Measurements from ENCODE around the gene C1GALT1. TPM values are rescaled to one million over a fixed set of nuclear protein-coding genes. Genes with fewer than 3 reads are reported as not detected.

The C1GALT1 gene
- total and polyA plus RNA-seq, 2 experiments from 2014 or later: 58.2 to 203 TPM

- Mint-ChIP-seq H3K4me1 (peaks cover 35% of the 10 kb centered on the region), H3K36me3 (ENCODE audit: low read depth) (peaks cover 42% of the 10 kb centered on the region)
These were observed 6.4 kb downstream of the C1GALT1 start for GRCh38 chr7:7188742-7189141.

More at GRCh38 chr7:7188742-7189141, 6.4 kb downstream of the C1GALT1 start:
- Histone ChIP-seq H3K4me2 (no peak overlapping the region), H2AFZ (no peak overlapping the region), H3K9me2 (ENCODE audit: insufficient read depth) (no peaks in the 10 kb centered on the region), H3K27me3 (ENCODE audit: insufficient read depth) (no peaks in the 10 kb centered on the region), H3K27ac (ENCODE audit: low read depth) (no peak overlapping the region), H3K36me3 (ENCODE audit: insufficient read depth) (no peaks in the 10 kb centered on the region), H3K4me3 (no peak overlapping the region), H3F3A (replicated peaks; ENCODE audit: low read depth) (no peaks in the 10 kb centered on the region), H3K79me2 (replicated peaks; ENCODE audit: insufficient read depth) (peaks cover 100% of the 10 kb centered on the region), H3K4me1 (ENCODE audit: insufficient read depth) (peaks cover 54% of the 10 kb centered on the region), H4K20me1 (replicated peaks; ENCODE audit: insufficient read depth) (peaks cover 16% of the 10 kb centered on the region)
- no peak overlapping the region; the same call in 2 of the 3 replicates for H3K4me3 Mint-ChIP-seq
- H3K27me3 Mint-ChIP-seq (ENCODE audit: insufficient read depth, low read depth, poor library complexity): no peaks in the 10 kb centered on the region
- H3K27ac Mint-ChIP-seq: no peak overlapping the region
- no peak for ATAC-seq
- no peak for DNase-seq (ENCODE audit: low spot score)
- peaks cover 23% of the 10 kb centered on the region; the same call in 2 of the 3 replicates for H3K9me3 Mint-ChIP-seq
- no peak for TF ChIP-seq CTCF (conservative IDR thresholded peaks at IDR 0.05; ENCODE audit: low read depth in 2 of 2)
- no peak for TF ChIP-seq ZNF331 (CRISPR knock-in tag; IDR thresholded peaks at IDR 0.05; ENCODE audit: low read depth)
- TF ChIP-seq EZH2 (IDR thresholded peaks at IDR 0.05; ENCODE audit: low read depth, unreplicated experiment): no peak
- no peak for TF ChIP-seq ZNF462 (CRISPR knock-in tag; IDR thresholded peaks at IDR 0.05)
- no peak for TF ChIP-seq STAT1 (IDR thresholded peaks at IDR 0.05; ENCODE audit: unreplicated experiment)
- TF ChIP-seq REST (IDR thresholded peaks at IDR 0.05; ENCODE audit: unreplicated experiment): no peak
- no peak for TF ChIP-seq CREB1 (CRISPR knock-in tag; IDR thresholded peaks at IDR 0.05; ENCODE audit: low read depth)
- no peak for TF ChIP-seq NANOG (IDR thresholded peaks at IDR 0.05; ENCODE audit: borderline replicate concordance)
- TF ChIP-seq JUNB (IDR thresholded peaks at IDR 0.05; ENCODE audit: unreplicated experiment): no peak
- no peak for TF ChIP-seq EZH2phosphoT487 (IDR thresholded peaks at IDR 0.05; ENCODE audit: unreplicated experiment)
- no peak for TF ChIP-seq ZNF114 (CRISPR knock-in tag; IDR thresholded peaks at IDR 0.05)
- TF ChIP-seq ETS1 (IDR thresholded peaks at IDR 0.05): no peak
- no peak for TF ChIP-seq POLR2AphosphoS5 (IDR thresholded peaks at IDR 0.05; ENCODE audit: low read depth)
